IgD-negative memory B cell (primary cell): ENCODE results near the gene GRHL3. TPM values are rescaled to one million over a fixed set of nuclear protein-coding genes. Genes with fewer than 3 reads are reported as not detected.
"Not testable (repeated sequence)": the region's sequence is repeated elsewhere in the genome, so short reads cannot be mapped to it uniquely, and the experiment has no call there.

Experiments used
- H3K27ac Mint-ChIP-seq, 3 donors: one replicate each; pipeline ENCODE4 v1.8.0; 2020 to 2022; ENCODE audit warnings: mild to moderate bottlenecking in 3 of 3, mixed read lengths in 3 of 3, moderate library complexity in 1 of 3
- H3K27me3 Mint-ChIP-seq: one replicate; pipeline ENCODE4 v1.8.0; 2021; ENCODE audit warnings: mixed read lengths
- H3K36me3 Mint-ChIP-seq: one replicate; pipeline ENCODE4 v1.8.0; 2020; ENCODE audit warnings: mild to moderate bottlenecking, mixed read lengths
- H3K4me1 Mint-ChIP-seq, 3 donors: one replicate each; pipeline ENCODE4 v1.8.0; 2020 to 2022; ENCODE audit warnings: mixed read lengths in 3 of 3, mild to moderate bottlenecking in 1 of 3
- H3K4me3 Mint-ChIP-seq, 4 donors: one replicate each; pipeline ENCODE4 v1.8.0; 2020 to 2022; ENCODE audit warnings: mild to moderate bottlenecking in 4 of 4, mixed read lengths in 4 of 4, moderate library complexity in 3 of 4
- H3K9me3 Mint-ChIP-seq, 3 donors: one replicate each; pipeline ENCODE4 v1.8.0; 2020 to 2021; ENCODE audit warnings: mixed read lengths in 3 of 3, mild to moderate bottlenecking in 1 of 3
- polyA plus RNA-seq: library from polyadenylated mRNA; unstranded; fragments of 300-500 nt; fragmentation: Illumina TruSeq; gene quantifications from one replicate; pipeline ENCODE4 v1.2.3, GENCODE V29; 2021

GRHL3 gene
- polyA plus RNA-seq, 1 donor from 2014 or later, result not detected

GRCh38 chr1:24286246-24287010 is 32.7 kb upstream of the GRHL3 start:
- Mint-ChIP-seq H3K27ac (peak overlapping the region in 1 of 3 donors; percentile 53), H3K4me3 (no peak overlapping the region), H3K36me3 (no peaks in the 10 kb centered on the region), H3K4me1 (no peaks in the 10 kb centered on the region), H3K9me3 (no peaks in the 10 kb centered on the region), H3K27me3 (no peaks in the 10 kb centered on the region)

DNA sequence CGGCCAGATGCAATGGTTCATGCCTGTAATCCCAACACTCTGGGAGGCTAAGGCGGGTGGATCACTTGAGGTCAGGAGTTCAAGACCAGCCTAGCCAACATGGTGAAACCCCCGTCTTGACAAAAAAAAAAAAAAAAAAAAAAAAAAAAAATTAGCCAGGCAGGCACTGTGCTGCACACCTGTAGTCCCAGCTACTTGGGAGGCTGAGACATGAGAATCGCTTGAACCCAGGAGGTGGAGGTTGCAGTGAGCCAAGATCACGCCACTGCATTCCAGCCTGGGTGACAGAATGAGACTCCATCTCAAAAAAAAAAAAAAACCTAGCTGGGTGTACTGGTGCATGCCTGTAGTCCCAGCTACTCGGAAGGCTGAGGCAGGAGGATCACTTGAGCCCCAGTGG is 31.4 kb upstream of the GRHL3 start:
- H3K36me3 Mint-ChIP-seq, H3K4me3 Mint-ChIP-seq, H3K27me3 Mint-ChIP-seq, H3K27ac Mint-ChIP-seq, H3K9me3 Mint-ChIP-seq, H3K4me1 Mint-ChIP-seq: not testable (repeated sequence)

GRCh38 chr1:24288479-24288878 is 30.7 kb upstream of the GRHL3 start:
- H3K9me3 Mint-ChIP-seq, result no peaks in the 10 kb centered on the region
- no peak overlapping the region for H3K4me3 Mint-ChIP-seq
- no peaks in the 10 kb centered on the region for H3K4me1 Mint-ChIP-seq
- no peaks in the 10 kb centered on the region for H3K36me3 Mint-ChIP-seq
- no peak overlapping the region for H3K27ac Mint-ChIP-seq
- no peaks in the 10 kb centered on the region for H3K27me3 Mint-ChIP-seq

DNA sequence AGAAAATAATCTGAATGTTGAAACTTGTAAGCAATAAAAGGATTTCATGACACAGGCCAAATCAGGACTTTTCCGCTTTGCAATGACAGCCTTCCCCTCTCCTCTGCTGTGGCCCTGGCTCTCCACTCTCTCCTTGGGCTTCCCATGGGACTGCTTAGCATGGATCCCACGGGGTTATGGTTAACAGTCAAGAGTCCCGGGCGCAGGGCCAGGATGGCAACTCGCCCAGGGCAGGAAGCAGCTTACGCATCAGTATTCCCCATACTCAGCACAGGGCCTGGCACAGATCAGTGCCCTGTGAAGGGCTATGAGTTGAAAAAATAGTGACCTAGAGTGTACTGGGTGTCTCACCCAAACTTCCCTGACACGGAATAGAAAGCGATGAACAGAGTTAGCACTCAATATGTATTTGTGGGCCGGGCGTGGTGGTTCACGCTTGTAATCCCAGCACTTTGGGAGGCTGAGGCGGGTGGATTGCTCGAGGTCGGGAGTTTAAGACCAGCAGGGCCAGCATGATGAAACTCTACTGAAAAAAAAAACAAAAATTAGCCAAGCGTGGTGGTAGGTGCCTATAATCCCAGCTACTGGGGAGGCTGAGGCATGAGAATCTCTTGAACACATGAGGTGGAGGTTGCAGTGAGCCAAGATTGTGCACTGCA is 29.1 kb upstream of the GRHL3 start:
- Mint-ChIP-seq H3K27me3 (no peaks in the 10 kb centered on the region), H3K9me3 (no peaks in the 10 kb centered on the region), H3K36me3 (no peaks in the 10 kb centered on the region), H3K4me1 (no peaks in the 10 kb centered on the region), H3K4me3 (no peak overlapping the region), H3K27ac (no peak overlapping the region)

GRCh38 chr1:24290933-24291487 is 28.1 kb upstream of the GRHL3 start:
- H3K27ac Mint-ChIP-seq, result no peak overlapping the region
- no peaks in the 10 kb centered on the region for H3K4me1 Mint-ChIP-seq
- no peaks in the 10 kb centered on the region for H3K9me3 Mint-ChIP-seq
- H3K36me3 Mint-ChIP-seq, result no peaks in the 10 kb centered on the region
- H3K27me3 Mint-ChIP-seq, result no peaks in the 10 kb centered on the region
- no peak overlapping the region for H3K4me3 Mint-ChIP-seq

DNA sequence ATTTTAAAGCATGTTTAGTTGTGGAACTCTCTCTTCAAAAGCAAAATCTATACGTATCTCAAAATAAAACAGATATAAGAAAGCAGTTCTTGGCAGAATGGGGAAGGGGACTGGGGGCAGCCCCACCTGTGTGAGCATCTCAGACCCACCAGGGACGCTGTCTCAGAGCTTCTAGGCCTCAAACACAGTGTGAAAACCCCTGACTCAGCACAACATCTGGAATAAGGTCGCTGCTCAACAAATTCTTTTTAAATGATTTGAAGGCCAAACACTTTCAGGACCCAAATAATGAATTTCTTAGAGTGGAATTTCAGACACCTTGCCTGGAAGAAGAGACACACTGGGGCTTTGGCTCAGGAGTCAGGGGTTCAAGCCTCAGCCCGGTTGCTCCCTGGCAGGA is 27.1 kb upstream of the GRHL3 start:
- H3K27ac Mint-ChIP-seq, result no peak overlapping the region
- no peak overlapping the region for H3K4me3 Mint-ChIP-seq
- H3K4me1 Mint-ChIP-seq, result no peaks in the 10 kb centered on the region
- H3K9me3 Mint-ChIP-seq, result no peaks in the 10 kb centered on the region
- no peaks in the 10 kb centered on the region for H3K27me3 Mint-ChIP-seq
- no peaks in the 10 kb centered on the region for H3K36me3 Mint-ChIP-seq

- Mint-ChIP-seq H3K4me1 (no peaks in the 10 kb centered on the region), H3K27me3 (no peaks in the 10 kb centered on the region), H3K27ac (no peak overlapping the region), H3K4me3 (no peak overlapping the region), H3K36me3 (no peaks in the 10 kb centered on the region), H3K9me3 (no peaks in the 10 kb centered on the region)
Observed at GRCh38 chr1:24292887-24293286, 26.3 kb upstream of the GRHL3 start.

DNA sequence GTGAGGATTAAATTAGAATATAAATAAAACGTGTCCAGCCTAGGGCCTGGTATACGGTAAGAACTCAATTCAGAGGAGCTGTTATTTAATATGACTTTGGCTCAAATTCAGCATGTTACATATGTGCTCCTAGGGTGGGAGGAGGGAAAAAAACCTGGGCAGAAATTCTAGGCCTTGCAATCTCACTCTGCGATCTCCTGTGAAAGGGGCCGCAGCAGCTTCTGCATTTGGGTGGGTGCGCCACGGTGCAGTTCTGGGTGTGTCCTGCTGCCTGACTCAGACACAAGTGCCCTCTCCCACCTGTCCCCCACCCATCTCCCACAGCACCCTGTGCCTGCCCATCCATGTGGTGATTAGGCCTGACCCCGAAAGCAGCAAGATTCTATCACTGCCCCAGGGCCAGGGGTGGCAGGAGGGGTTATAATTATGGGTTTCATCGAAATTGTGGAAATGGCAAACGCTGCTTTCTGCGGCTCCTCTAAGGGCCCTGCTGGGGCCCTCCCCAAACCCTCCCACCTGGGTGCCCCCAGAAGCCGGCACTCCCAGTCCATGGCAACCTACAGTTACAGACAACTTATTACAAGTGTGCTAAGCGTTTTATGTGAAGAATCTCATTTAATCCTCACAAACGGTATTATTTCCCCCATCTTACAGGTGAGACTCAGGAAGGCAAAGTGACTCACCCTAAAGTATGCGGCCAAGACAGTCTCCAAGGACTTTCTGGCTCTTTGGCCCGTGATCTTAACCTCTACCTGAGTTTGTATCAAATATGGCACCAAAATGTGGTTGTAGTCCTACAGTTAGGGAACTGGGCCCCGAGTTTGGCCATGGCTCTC is 25.5 kb upstream of the GRHL3 start:
- H3K9me3 Mint-ChIP-seq, result no peaks in the 10 kb centered on the region
- H3K27ac Mint-ChIP-seq, result no peak overlapping the region
- no peaks in the 10 kb centered on the region for H3K27me3 Mint-ChIP-seq
- H3K4me3 Mint-ChIP-seq, result no peak overlapping the region
- no peaks in the 10 kb centered on the region for H3K4me1 Mint-ChIP-seq
- H3K36me3 Mint-ChIP-seq, result no peaks in the 10 kb centered on the region

- H3K4me1 Mint-ChIP-seq, result no peaks in the 10 kb centered on the region
- no peaks in the 10 kb centered on the region for H3K27me3 Mint-ChIP-seq
- no peaks in the 10 kb centered on the region for H3K9me3 Mint-ChIP-seq
- H3K36me3 Mint-ChIP-seq, result no peaks in the 10 kb centered on the region
- H3K4me3 Mint-ChIP-seq, result no peak overlapping the region
- no peak overlapping the region for H3K27ac Mint-ChIP-seq
Observed at GRCh38 chr1:24294228-24294672, 24.9 kb upstream of the GRHL3 start.

- no peaks in the 10 kb centered on the region for H3K27me3 Mint-ChIP-seq
- H3K4me1 Mint-ChIP-seq, result no peaks in the 10 kb centered on the region
- no peak overlapping the region for H3K27ac Mint-ChIP-seq
- no peaks in the 10 kb centered on the region for H3K9me3 Mint-ChIP-seq
- H3K36me3 Mint-ChIP-seq, result no peaks in the 10 kb centered on the region
- H3K4me3 Mint-ChIP-seq, result no peak overlapping the region
Observed at GRCh38 chr1:24294716-24295371, 24.3 kb upstream of the GRHL3 start.

- no peak overlapping the region for H3K27ac Mint-ChIP-seq
- no peak overlapping the region for H3K4me3 Mint-ChIP-seq
- no peaks in the 10 kb centered on the region for H3K9me3 Mint-ChIP-seq
- H3K27me3 Mint-ChIP-seq, result no peaks in the 10 kb centered on the region
- H3K4me1 Mint-ChIP-seq, result no peaks in the 10 kb centered on the region
- no peaks in the 10 kb centered on the region for H3K36me3 Mint-ChIP-seq
Observed at GRCh38 chr1:24295535-24295934, 23.6 kb upstream of the GRHL3 start.

- peaks cover 3% of the 10 kb centered on the region for H3K27me3 Mint-ChIP-seq
Observed at GRCh38 chr1:24297187-24297851, 21.8 kb upstream of the GRHL3 start.

GRCh38 chr1:24297852-24298232 is 21.3 kb upstream of the GRHL3 start:
- Mint-ChIP-seq H3K27me3 (peaks cover 3% of the 10 kb centered on the region), H3K9me3 (no peaks in the 10 kb centered on the region), H3K4me1 (no peaks in the 10 kb centered on the region), H3K27ac (no peak overlapping the region), H3K4me3 (no peak overlapping the region), H3K36me3 (no peaks in the 10 kb centered on the region)

More at GRCh38 chr1:24297187-24297851, 21.8 kb upstream of the GRHL3 start:
- Mint-ChIP-seq H3K27ac (peak overlapping the region in 1 of 3 donors; percentile 35), H3K36me3 (no peaks in the 10 kb centered on the region), H3K4me1 (no peaks in the 10 kb centered on the region), H3K4me3 (no peak overlapping the region), H3K9me3 (no peaks in the 10 kb centered on the region)

DNA sequence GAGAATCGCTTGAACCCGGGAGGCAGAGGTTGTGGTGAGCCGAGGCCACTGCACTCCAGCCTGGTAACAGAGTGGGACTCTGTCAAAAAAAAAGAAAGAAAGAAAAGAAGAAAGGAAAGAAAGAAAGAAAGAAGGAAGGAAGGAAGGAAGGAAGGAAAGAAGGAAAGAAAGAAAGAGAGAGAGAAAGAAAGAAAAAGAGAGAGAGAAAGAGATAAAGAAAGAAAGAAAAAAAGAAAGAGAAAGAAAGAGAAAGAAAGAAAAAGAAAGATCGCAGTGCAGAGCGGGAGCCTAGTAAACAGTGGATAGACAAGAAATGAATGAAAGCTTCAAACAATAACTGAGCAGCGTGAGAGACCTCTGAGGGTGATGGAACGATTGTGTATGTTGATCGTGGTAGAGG is 20.6 kb upstream of the GRHL3 start:
- no peaks in the 10 kb centered on the region for H3K36me3 Mint-ChIP-seq
- H3K27me3 Mint-ChIP-seq, result peaks cover 3% of the 10 kb centered on the region
- H3K4me1 Mint-ChIP-seq, result no peaks in the 10 kb centered on the region
- no peaks in the 10 kb centered on the region for H3K9me3 Mint-ChIP-seq
- peak overlapping the region in 1 of 3 donors; percentile 46 for H3K27ac Mint-ChIP-seq
- H3K4me3 Mint-ChIP-seq, result no peak overlapping the region
